ENCODE results near the gene OSCAR.

Gene OSCAR

DNA sequence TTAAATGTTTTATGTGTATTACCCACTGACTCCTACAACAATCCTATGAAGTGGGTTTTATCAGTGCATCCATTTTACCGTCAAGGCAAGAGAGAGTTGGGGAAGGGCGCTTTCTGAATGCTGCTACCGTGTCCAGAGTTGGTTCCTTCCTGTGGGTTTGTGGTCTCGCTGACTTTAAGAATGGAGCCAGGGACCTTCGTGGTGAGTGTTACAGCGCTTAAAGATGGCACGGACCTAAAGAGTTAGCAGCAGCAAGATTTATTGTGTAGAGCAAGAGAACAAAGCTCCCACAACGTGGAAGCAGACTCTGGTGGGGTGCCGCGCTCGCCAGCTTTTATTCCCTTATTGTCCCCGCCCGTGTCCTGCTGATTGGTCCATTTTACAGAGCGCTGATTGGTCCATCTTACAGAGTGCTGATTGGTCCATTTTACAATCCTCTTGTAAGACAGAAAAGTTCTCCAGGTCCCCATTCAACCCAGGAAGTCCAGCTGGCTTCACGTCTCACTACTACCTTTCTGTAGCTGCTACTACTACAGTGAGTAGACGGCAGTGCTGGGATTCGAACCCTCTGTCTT lies 6.1 kb downstream of the OSCAR start:
- no peak for DNase-seq (ENCODE audit: low read depth in 2 of 2)

DNA sequence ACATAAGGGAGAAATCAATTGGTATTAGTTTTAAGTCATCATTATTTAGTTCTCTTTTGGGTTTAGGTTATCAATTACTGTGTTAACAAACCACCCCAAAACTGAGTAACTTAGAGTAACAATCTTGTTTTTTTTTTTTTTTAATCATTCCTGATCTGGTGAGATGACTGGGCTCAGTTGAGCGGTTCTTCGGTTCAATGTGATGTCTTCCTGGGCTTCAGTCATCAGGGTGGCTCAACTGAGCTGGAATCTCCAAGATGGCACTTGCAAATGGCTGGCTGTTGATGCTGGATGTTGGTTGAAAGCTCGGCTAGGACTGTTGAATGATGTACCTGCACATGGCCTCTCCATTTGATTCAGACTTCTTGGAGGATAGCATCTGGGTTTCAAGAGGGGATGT lies 16.2 kb downstream of the OSCAR start:
- no peak for DNase-seq (ENCODE audit: low read depth in 2 of 2)

DNA sequence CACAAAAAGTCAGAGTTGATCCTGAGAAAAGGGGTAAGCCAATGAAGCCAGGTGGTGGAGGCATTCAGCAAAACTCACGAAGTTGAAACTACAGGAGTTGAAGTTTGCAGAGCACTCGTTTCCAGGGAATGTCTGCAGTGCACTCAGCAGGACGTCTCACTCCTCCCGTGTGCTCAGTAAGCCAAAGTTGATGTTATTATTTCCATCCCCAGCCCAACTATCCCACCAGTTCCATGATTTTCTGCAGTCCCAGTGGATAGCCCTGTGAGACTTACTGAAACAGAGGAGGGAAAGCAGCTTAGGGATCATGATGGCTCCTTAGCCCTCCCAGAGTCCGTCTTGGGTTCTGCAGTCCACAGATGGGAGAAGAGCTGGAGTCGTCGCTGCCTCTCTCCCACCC lies 19.6 kb downstream of the OSCAR start, which contains the start of gene TARM1:
TARM1 (minus strand) TSS at position 334 of the 400 bp plus-strand sequence; CDS start at position 309, 25 bp downstream.
- no peak for DNase-seq (ENCODE audit: low read depth in 2 of 2)

DNA sequence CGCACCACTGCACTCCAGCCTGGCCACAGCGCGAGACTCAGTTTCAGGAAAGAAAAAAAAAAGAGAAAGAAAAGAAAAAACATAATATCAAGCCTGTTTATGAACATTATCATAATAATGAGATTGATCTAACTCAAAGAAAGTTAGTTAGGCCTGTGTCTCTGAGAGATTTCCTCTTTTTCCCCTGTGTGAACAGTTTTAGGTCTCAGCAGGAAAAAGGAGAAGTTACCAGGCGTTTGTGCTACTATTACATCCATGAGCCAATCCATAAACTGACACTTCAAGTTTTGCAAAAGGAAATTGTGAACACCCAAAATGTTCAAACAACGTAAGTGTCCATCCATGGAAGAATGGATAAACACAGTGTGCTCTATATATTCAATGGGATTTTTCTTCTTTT lies 23.3 kb downstream of the OSCAR start:
- DNase-seq (ENCODE audit: low read depth in 2 of 2), result no peak

DNA sequence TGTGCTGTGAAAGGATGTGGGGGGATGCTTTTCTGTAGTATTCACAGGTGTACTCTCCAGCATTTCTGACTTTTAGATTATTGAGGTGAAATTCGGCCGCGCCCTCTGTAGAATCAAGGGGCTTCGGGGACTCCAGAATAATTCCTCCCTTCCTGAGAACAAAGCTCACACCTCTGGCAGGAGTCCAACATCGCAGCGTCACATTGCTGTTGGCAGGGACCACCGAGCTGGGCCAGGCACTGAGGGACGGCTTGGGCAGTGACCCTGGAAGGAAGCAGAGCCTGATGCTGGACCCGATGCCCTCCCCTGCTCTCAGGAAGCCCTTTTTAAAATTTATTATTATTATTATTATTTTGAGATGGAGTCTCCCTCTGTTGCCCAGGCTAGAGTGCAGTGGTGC lies 25.8 kb downstream of the OSCAR start:
- DNase-seq (ENCODE audit: low read depth in 2 of 2), result no peak

DNA sequence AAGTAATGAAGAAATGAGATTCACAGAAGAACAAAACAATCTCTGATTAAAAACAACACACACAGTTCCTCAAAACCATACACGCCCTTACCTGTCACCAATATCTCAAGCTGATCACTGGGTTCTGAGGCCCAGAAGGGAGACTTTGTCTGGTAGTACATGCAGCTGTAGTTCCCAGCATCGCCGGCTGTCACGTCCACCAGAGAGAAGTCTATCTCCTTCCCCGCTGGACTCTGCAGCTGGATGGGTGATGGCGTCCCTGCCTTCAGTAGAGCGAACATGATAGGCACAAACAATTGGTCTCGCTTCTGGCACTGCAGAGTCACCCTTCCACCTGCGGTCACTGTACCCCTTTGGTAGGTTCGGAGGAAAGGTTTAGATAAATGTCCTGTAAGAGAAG lies 26.8 kb downstream of the OSCAR start:
- DNase-seq (ENCODE audit: low read depth in 2 of 2), result no peak

DNA sequence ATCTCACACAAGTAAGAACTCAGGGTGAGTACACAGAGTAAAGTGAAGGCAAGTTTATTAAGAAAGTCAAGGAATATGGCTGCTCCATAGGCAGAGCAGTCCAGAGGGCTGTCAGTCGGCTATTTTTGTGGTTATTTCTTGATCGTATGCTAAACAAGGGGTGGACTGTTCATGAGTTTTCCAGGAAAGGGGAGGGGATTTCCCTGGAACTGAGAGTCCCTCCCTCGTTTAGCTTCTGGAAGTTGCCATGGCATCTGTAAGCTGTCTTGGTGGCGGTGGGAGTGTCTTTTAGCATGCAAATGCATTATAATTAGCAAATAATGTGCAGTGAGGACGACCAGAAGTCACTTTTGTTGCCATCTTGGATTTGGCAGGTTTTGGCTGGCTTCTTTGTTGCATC lies 31.1 kb downstream of the OSCAR start:
- no peak for DNase-seq (ENCODE audit: low read depth in 2 of 2)

DNA sequence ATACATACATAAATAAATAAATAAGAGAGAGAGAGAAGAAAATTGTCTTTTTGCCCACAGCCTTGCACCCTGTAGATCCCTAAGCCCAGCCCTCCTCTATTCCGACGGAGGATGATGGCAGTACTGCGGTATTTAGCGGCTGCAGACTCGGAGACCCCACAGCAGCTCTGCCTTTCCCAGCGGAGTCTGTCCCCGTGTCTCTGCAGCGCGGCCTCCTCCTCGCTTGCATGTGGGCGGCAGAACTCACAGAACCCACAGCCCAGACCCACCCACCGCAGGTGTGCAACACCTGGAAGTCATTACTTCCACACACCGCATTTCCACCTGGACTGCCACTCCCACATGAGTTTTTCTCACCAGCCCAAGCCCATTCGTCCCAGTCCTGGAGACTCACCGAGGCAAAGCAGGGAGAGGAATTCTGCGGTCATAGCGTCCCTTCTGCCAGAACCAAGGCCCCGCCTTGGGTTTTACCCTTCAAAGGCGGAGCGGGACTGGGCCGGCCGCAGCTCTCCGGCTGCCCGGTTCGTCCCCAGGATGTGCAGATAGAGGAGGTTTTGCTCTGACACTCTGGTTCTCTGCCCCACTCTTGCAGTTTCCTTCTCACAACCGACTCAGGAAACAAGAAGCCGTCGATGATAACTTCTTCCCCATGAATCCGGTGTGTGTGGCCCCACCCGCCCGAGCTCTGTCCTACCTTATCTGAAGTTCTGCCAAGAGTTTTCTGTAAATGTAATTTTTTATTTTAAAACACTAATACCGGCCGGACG lies 37.1 kb downstream of the OSCAR start, which contains the start of gene VSTM1:
VSTM1 (minus strand) TSS at position 548 of the 767 bp plus-strand sequence; CDS start at position 428, 120 bp downstream.
- DNase-seq (ENCODE audit: low read depth in 2 of 2), result no peak

DNA sequence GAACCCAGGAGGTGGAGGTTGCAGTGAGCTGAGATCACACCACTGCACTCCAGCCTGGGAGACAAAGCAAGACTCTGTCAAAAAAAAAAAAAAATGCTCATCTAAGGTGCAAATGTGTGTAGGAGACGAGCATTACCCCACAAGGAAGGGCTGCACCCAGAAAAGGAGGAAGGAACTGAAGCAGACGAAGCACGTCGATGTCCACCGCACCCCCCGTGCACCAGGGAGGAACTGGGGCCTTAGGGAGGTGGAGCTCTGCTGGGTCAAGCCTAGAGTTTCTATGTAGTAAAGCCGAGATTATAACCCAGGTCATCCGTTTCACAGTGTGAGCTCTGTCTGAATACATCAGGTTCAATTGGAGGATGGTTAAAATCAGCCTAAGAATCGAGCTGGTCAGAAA lies 38.0 kb downstream of the OSCAR start:
- no peak for DNase-seq (ENCODE audit: low read depth in 2 of 2)

DNA sequence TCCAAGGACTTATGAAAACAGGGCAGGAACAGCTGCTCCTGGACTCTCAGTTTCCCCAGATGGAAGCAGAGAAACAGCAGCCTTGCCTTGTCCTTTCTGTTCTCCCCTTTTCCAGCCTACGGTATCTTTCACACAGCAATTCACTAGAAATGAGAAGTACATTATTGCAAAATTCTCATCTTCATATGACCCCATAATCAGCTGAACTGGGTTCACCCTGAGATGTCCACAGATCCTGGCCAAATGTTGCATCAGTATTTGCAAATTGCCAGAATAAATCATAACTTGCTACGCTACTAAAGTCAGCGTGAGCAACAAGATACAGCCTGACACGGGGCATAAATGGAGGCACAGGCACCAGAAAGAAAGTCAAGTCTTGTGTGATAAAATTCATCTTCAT lies 53.0 kb downstream of the OSCAR start:
- DNase-seq (ENCODE audit: low read depth in 2 of 2), result no peak

DNA sequence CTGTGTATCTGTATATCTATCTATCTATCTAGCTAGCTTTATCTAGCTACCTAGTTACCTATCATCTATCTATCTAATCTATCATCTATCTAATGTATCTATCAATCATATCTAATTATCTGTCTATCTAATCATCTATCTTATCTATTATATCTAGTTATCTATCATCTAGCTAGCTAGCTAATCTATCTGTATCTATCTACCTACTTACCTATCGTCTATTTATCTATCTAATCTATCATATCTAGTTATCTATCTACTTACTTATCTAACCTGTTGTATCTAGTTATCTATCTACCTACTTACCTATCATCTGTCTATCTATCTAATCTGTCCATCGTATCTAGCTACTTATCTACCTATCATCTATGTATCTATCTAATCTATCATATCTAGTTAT lies 54.8 kb downstream of the OSCAR start:
- DNase-seq (ENCODE audit: low read depth in 2 of 2), result no peak
